ENCODE measurements around the gene PDCD1LG2. TPM values are rescaled to one million over a fixed set of nuclear protein-coding genes. Genes with fewer than 3 reads are reported as not detected.

Gene PDCD1LG2
- polyA plus RNA-seq, 1 of the 3 experiments (the other 2 are of a cell fraction): 11.1 TPM

GRCh38 chr9:5511935-5512580 lies 1.7 kb downstream of the PDCD1LG2 start:
- Histone ChIP-seq H3K9me2 (no peaks in the 10 kb centered on the region), H3K9ac (peak overlapping the region; percentile 83), H3K36me3 (replicated peaks in 1 of 2; ENCODE audit: control insufficient read depth in 1 of 2, insufficient read depth in 2 of 2, low read length in 1 of 2) (no peaks in the 10 kb centered on the region), H4K20me1 (ENCODE audit: insufficient read depth) (no peaks in the 10 kb centered on the region), H2AFZ (ENCODE audit: low read depth) (no peak overlapping the region), H3F3A (replicated peaks; ENCODE audit: insufficient read depth) (peaks cover 33% of the 10 kb centered on the region), H3K27me3 (ENCODE audit: insufficient read depth) (no peaks in the 10 kb centered on the region), H3K4me2 (peak overlapping the region; percentile 83), H3K79me2 (ENCODE audit: insufficient read depth) (peaks cover 64% of the 10 kb centered on the region), H3K4me1 (ENCODE audit: control insufficient read depth in 1 of 2, insufficient read depth in 2 of 2, low read depth in 1 of 2, low read length in 1 of 2) (peaks cover 13 to 29% of the 10 kb centered on the region in 2 experiments), H3K27ac (ENCODE audit: low read depth in 2 of 2, low read length in 1 of 2) (peak overlapping the region; percentile 91 to 100), H3K9me3 (no peaks in the 10 kb centered on the region), H3K4me3 (ENCODE audit: low read depth in 2 of 2, low read length in 1 of 2) (peak overlapping the region; percentile 37 to 58; a peak in 3 of 4 replicates)
- ChIA-PET CTCF (no interaction called here), POLR2A (no interaction called here)
- no peak for DNase-seq
- TF ChIP-seq, protein P1, sequence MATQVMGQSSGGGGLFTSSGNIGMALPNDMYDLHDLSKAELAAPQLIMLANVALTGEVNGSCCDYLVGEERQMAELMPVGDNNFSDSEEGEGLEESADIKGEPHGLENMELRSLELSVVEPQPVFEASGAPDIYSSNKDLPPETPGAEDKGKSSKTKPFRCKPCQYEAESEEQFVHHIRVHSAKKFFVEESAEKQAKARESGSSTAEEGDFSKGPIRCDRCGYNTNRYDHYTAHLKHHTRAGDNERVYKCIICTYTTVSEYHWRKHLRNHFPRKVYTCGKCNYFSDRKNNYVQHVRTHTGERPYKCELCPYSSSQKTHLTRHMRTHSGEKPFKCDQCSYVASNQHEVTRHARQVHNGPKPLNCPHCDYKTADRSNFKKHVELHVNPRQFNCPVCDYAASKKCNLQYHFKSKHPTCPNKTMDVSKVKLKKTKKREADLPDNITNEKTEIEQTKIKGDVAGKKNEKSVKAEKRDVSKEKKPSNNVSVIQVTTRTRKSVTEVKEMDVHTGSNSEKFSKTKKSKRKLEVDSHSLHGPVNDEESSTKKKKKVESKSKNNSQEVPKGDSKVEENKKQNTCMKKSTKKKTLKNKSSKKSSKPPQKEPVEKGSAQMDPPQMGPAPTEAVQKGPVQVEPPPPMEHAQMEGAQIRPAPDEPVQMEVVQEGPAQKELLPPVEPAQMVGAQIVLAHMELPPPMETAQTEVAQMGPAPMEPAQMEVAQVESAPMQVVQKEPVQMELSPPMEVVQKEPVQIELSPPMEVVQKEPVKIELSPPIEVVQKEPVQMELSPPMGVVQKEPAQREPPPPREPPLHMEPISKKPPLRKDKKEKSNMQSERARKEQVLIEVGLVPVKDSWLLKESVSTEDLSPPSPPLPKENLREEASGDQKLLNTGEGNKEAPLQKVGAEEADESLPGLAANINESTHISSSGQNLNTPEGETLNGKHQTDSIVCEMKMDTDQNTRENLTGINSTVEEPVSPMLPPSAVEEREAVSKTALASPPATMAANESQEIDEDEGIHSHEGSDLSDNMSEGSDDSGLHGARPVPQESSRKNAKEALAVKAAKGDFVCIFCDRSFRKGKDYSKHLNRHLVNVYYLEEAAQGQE (IDR thresholded peaks at IDR 0.05; ENCODE audit: low read depth, low read length): peak; percentile 83
- TF ChIP-seq RCOR1 (IDR thresholded peaks at IDR 0.05; ENCODE audit: low read length) (no peak), EZH2phosphoT487 (IDR thresholded peaks at IDR 0.05; ENCODE audit: borderline replicate concordance, low read depth) (no peak), NRF1 (IDR thresholded peaks at IDR 0.05; ENCODE audit: low read depth, low read length) (no peak), ELF1 (IDR thresholded peaks at IDR 0.05) (no peak), ZBTB33 (IDR thresholded peaks at IDR 0.05; ENCODE audit: borderline replicate concordance, low read depth) (no peak)
- 56% methylated on average over 6 of the region's 6 CpGs for WGBS (ENCODE audit: low lambda C conversion rate)

GRCh38 chr9:5512658-5513452 lies 2.5 kb downstream of the PDCD1LG2 start:
- Histone ChIP-seq H3K4me1 (ENCODE audit: control insufficient read depth in 1 of 2, insufficient read depth in 2 of 2, low read depth in 1 of 2, low read length in 1 of 2) (peaks cover 13 to 36% of the 10 kb centered on the region in 2 experiments), H3K9me2 (no peaks in the 10 kb centered on the region), H3K4me2 (peak overlapping the region; percentile 83), H3K9me3 (no peaks in the 10 kb centered on the region), H3K4me3 (ENCODE audit: low read depth in 2 of 2, low read length in 1 of 2) (peak overlapping the region in 1 of 2 experiments; percentile 58; a peak in 3 of 4 replicates), H4K20me1 (ENCODE audit: insufficient read depth) (no peaks in the 10 kb centered on the region), H3K9ac (peak overlapping the region; percentile 83; the same call in 1 of the 2 replicates), H2AFZ (ENCODE audit: low read depth) (no peak overlapping the region), H3K27ac (ENCODE audit: low read depth in 2 of 2, low read length in 1 of 2) (peak overlapping the region in 1 of 2 experiments; percentile 100; a peak in 2 of 4 replicates), H3K27me3 (ENCODE audit: insufficient read depth) (no peaks in the 10 kb centered on the region), H3F3A (replicated peaks; ENCODE audit: insufficient read depth) (peaks cover 38% of the 10 kb centered on the region), H3K79me2 (ENCODE audit: insufficient read depth) (peaks cover 72% of the 10 kb centered on the region), H3K36me3 (replicated peaks in 1 of 2; ENCODE audit: control insufficient read depth in 1 of 2, insufficient read depth in 2 of 2, low read length in 1 of 2) (no peaks in the 10 kb centered on the region)
- ChIA-PET CTCF (no interaction called here), POLR2A (interaction anchor here (0.7 kb wide), 1 partner anchor 1814 kb away, joined by 4 read pairs; no protein-coding TSS in a partner anchor)
- DNase-seq: no peak
- WGBS (ENCODE audit: low lambda C conversion rate): 80% methylated on average over 2 of the region's 2 CpGs
- TF ChIP-seq SMC3 (IDR thresholded peaks at IDR 0.05; ENCODE audit: low read depth, low read length) (no peak), IRF3 (IDR thresholded peaks at IDR 0.05; ENCODE audit: low read depth, low read length) (no peak), ELF1 (IDR thresholded peaks at IDR 0.05) (no peak), FOSL2 (IDR thresholded peaks at IDR 0.05; ENCODE audit: borderline replicate concordance, low read depth) (no peak), USF1 (IDR thresholded peaks at IDR 0.05; ENCODE audit: borderline replicate concordance, low read depth) (no peak), RCOR1 (IDR thresholded peaks at IDR 0.05; ENCODE audit: low read length) (no peak), TCF12 (IDR thresholded peaks at IDR 0.05) (no peak), NFIC (IDR thresholded peaks at IDR 0.05; ENCODE audit: borderline replicate concordance) (no peak), RXRA (IDR thresholded peaks at IDR 0.05; ENCODE audit: borderline replicate concordance, low read depth) (no peak), MXI1 (IDR thresholded peaks at IDR 0.05; ENCODE audit: low read depth, low read length) (no peak), NRF1 (IDR thresholded peaks at IDR 0.05; ENCODE audit: low read depth, low read length) (no peak), GATA2 (CRISPR knock-in tag; IDR thresholded peaks at IDR 0.05) (no peak), FOXJ3 (CRISPR knock-in tag; IDR thresholded peaks at IDR 0.05) (no peak)

All from SK-N-SH (cell line).